Measurements from ENCODE around the gene AVP. TPM values are rescaled to one million over a fixed set of nuclear protein-coding genes. Genes with fewer than 3 reads are reported as not detected.

The AVP gene
- polyA plus RNA-seq, 2 of the 4 experiments (the other 2 are of a cell fraction): not detected

GRCh38 chr20:3071610-3072529 lies 12.7 kb downstream of the AVP start, which contains the start of gene OXT (continued):
- TF ChIP-seq NFE2L2 (conservative IDR thresholded peaks at IDR 0.05; ENCODE audit: low read length) (no peak), HOXB13 (CRISPR knock-in tag; IDR thresholded peaks at IDR 0.05; ENCODE audit: low read depth) (no peak)

GRCh38 chr20:3071266-3071609 lies 13.3 kb downstream of the AVP start:
- TF ChIP-seq SMC3 (IDR thresholded peaks at IDR 0.05) (no peak), FOXS1 (CRISPR knock-in tag; IDR thresholded peaks at IDR 0.05) (no peak), HMGXB4 (CRISPR knock-in tag; IDR thresholded peaks at IDR 0.05; ENCODE audit: borderline replicate concordance) (no peak), HOXB13 (CRISPR knock-in tag; IDR thresholded peaks at IDR 0.05; ENCODE audit: low read depth) (no peak), BCL3 (IDR thresholded peaks at IDR 0.05) (no peak), ELK1 (IDR thresholded peaks at IDR 0.05; ENCODE audit: low read depth, low read length) (no peak)
- H3K27ac ChIP-seq: no peak overlapping the region
- ChIA-PET POLR2A (no interaction called here), CTCF (interaction anchor here (0.6 kb wide), 1 partner anchor 18 kb away, joined by 4 read pairs; no protein-coding TSS in a partner anchor)
- DNase-seq (ENCODE audit: low read depth in 1 of 2, low spot score in 1 of 2) (no peak), FAIRE-seq (no peak), ATAC-seq (no peak)
- no peak overlapping the region for H3K4me2 ChIP-seq
- WGBS (ENCODE audit: missing lambda C conversion rate): 82% methylated on average over 16 of the region's 16 CpGs
- H3K4me3 ChIP-seq: no peak overlapping the region
- H3K9me3 ChIP-seq: no peaks in the 10 kb centered on the region
- H3K4me1 ChIP-seq: peaks cover 20% of the 10 kb centered on the region

GRCh38 chr20:3070725-3071124 lies 13.8 kb downstream of the AVP start:
- peaks cover 24% of the 10 kb centered on the region for H3K4me1 ChIP-seq
- TF ChIP-seq CBX8 (IDR thresholded peaks at IDR 0.05) (no peak), NPAS2 (CRISPR knock-in tag; IDR thresholded peaks at IDR 0.05; ENCODE audit: borderline replicate concordance) (no peak), PBX3 (IDR thresholded peaks at IDR 0.05) (no peak), ZFP36 (IDR thresholded peaks at IDR 0.05; ENCODE audit: borderline replicate concordance, partially characterized antibody) (no peak), CHD4 (IDR thresholded peaks at IDR 0.05; ENCODE audit: borderline replicate concordance) (no peak), PHF8 (IDR thresholded peaks at IDR 0.05; ENCODE audit: borderline replicate concordance, low read depth) (no peak)
- CTCF ChIA-PET: interaction anchor here (0.7 to 2.9 kb wide), 3 partner anchors 17 to 47 kb away, joined by 3 to 25 read pairs (median 5); no protein-coding TSS in a partner anchor
- 57% methylated on average over 4 of the region's 4 CpGs for WGBS (ENCODE audit: missing lambda C conversion rate)
- H3K9me3 ChIP-seq: no peaks in the 10 kb centered on the region
- POLR2A ChIA-PET: no interaction called here
- FAIRE-seq: no peak
- ATAC-seq: no peak
- H3K4me3 ChIP-seq: no peak overlapping the region
- H3K27ac ChIP-seq: no peak overlapping the region
- no peak for DNase-seq (ENCODE audit: low read depth in 1 of 2, low spot score in 1 of 2)
- no peak overlapping the region for H3K4me2 ChIP-seq

Measured in A549 (cell line).